ENCODE data around the gene MGA. TPM values are rescaled to one million over a fixed set of nuclear protein-coding genes. Genes with fewer than 3 reads are reported as not detected.
A peak's percentile ranks its signal among the peaks of the same experiment; 100 is the strongest.

Gene MGA
- total RNA-seq, 2 donors from 2014 or later: 58.5 to 62.6 TPM

GRCh38 chr15:41631880-41632470, 28.2 kb upstream of the MGA start:
- Histone ChIP-seq H3K4me3 (ENCODE audit: low read length) (no peak overlapping the region), H3K4me1 (ENCODE audit: control insufficient read depth, insufficient read depth, low read length) (peaks cover 9% of the 10 kb centered on the region), H3K9me3 (ENCODE audit: control insufficient read depth, low read length) (no peaks in the 10 kb centered on the region), H3K27me3 (ENCODE audit: control insufficient read depth, insufficient read depth, low read length, poor library complexity, severe bottlenecking) (no peaks in the 10 kb centered on the region), H3K36me3 (ENCODE audit: control insufficient read depth, insufficient read depth, low read length) (no peaks in the 10 kb centered on the region), H3K9ac (ENCODE audit: extremely low read depth, low read length, poor library complexity, severe bottlenecking) (no peak overlapping the region), H3K27ac (ENCODE audit: low read depth, low read length) (no peak overlapping the region)
- no peak overlapping the region for H3K4me3 Mint-ChIP-seq
- no peak for DNase-seq
- no peaks in the 10 kb centered on the region for H3K36me3 Mint-ChIP-seq (ENCODE audit: low read depth)
- TF ChIP-seq CTCF (conservative IDR thresholded peaks at IDR 0.05): no peak
- H3K4me1 Mint-ChIP-seq: peaks cover 52% of the 10 kb centered on the region
- 86 to 90% methylated on average over 2 to 3 of the region's 3 CpGs for WGBS, 2 experiments (ENCODE audit: insufficient coverage in 1 of 2, insufficient read length in 1 of 2)
- no peaks in the 10 kb centered on the region for H3K9me3 Mint-ChIP-seq
- no peaks in the 10 kb centered on the region for H3K27me3 Mint-ChIP-seq (ENCODE audit: insufficient read depth)
- peak overlapping the region; percentile 56 for H3K27ac Mint-ChIP-seq

GRCh38 chr15:41633609-41634008, 26.6 kb upstream of the MGA start:
- no peak overlapping the region for H3K9ac ChIP-seq (ENCODE audit: extremely low read depth, low read length, poor library complexity, severe bottlenecking)
- no peaks in the 10 kb centered on the region for H3K9me3 ChIP-seq (ENCODE audit: control insufficient read depth, low read length)
- peaks cover 53% of the 10 kb centered on the region for H3K4me1 Mint-ChIP-seq
- H3K9me3 Mint-ChIP-seq: no peaks in the 10 kb centered on the region
- H3K36me3 ChIP-seq (ENCODE audit: control insufficient read depth, insufficient read depth, low read length): no peaks in the 10 kb centered on the region
- no peak overlapping the region for H3K27ac Mint-ChIP-seq
- H3K27ac ChIP-seq (ENCODE audit: low read depth, low read length): no peak overlapping the region
- no peak for DNase-seq
- 86 to 96% methylated on average over 4 of the region's 4 CpGs for WGBS, 2 experiments (ENCODE audit: insufficient coverage in 1 of 2, insufficient read length in 1 of 2)
- no peaks in the 10 kb centered on the region for H3K27me3 Mint-ChIP-seq (ENCODE audit: insufficient read depth)
- H3K27me3 ChIP-seq (ENCODE audit: control insufficient read depth, insufficient read depth, low read length, poor library complexity, severe bottlenecking): no peaks in the 10 kb centered on the region
- H3K4me1 ChIP-seq (ENCODE audit: control insufficient read depth, insufficient read depth, low read length): peaks cover 11% of the 10 kb centered on the region
- no peak for TF ChIP-seq CTCF (conservative IDR thresholded peaks at IDR 0.05)
- H3K36me3 Mint-ChIP-seq (ENCODE audit: low read depth): no peaks in the 10 kb centered on the region
- no peak overlapping the region for H3K4me3 Mint-ChIP-seq
- H3K4me3 ChIP-seq (ENCODE audit: low read length): no peak overlapping the region

- no peak overlapping the region for H3K27ac ChIP-seq (ENCODE audit: low read depth, low read length)
- Mint-ChIP-seq H3K36me3 (ENCODE audit: low read depth) (no peaks in the 10 kb centered on the region), H3K4me3 (no peak overlapping the region), H3K27me3 (ENCODE audit: insufficient read depth) (no peaks in the 10 kb centered on the region), H3K9me3 (no peaks in the 10 kb centered on the region), H3K27ac (peak overlapping the region; percentile 8), H3K4me1 (peaks cover 50% of the 10 kb centered on the region)
- DNase-seq: no peak
- H3K9me3 ChIP-seq (ENCODE audit: control insufficient read depth, low read length): no peaks in the 10 kb centered on the region
- peaks cover 11% of the 10 kb centered on the region for H3K4me1 ChIP-seq (ENCODE audit: control insufficient read depth, insufficient read depth, low read length)
- 71% methylated on average over 1 of the region's 1 CpG; no CpG with 5 or more reads in 1 of the 2 experiments for WGBS, 2 experiments (ENCODE audit: insufficient coverage in 1 of 2, insufficient read length in 1 of 2)
- TF ChIP-seq CTCF (conservative IDR thresholded peaks at IDR 0.05): no peak
- no peak overlapping the region for H3K9ac ChIP-seq (ENCODE audit: extremely low read depth, low read length, poor library complexity, severe bottlenecking)
- H3K4me3 ChIP-seq (ENCODE audit: low read length): no peak overlapping the region
- H3K27me3 ChIP-seq (ENCODE audit: control insufficient read depth, insufficient read depth, low read length, poor library complexity, severe bottlenecking): no peaks in the 10 kb centered on the region
- H3K36me3 ChIP-seq (ENCODE audit: control insufficient read depth, insufficient read depth, low read length): no peaks in the 10 kb centered on the region
Measured at GRCh38 chr15:41634072-41634626, 26.1 kb upstream of the MGA start.
